A673 (cell line): ENCODE data around the gene PHF21B. TPM values are rescaled to one million over a fixed set of nuclear protein-coding genes. Genes with fewer than 3 reads are reported as not detected.

Source experiments
- BruUV-seq: library from RNA; stranded (reverse); fragments of 400-500 nt; replicated peaks from 2 replicates; lab custom pipeline; 2021; lab: Mats Ljungman, UMichigan
- CTCF ChIA-PET: fragments of 300-600 bp; sonication (Branson Sonifier 250); formaldehyde crosslinking; loops from one replicate; lab custom pipeline; 2022; ENCODE audit warnings: antibody characterized with exemption; lab: Charles Lee
- POLR2A ChIA-PET: fragments of 300-600 bp; sonication (Branson Sonifier 250); formaldehyde crosslinking; loops from one replicate; lab custom pipeline; 2022; ENCODE audit warnings: antibody characterized with exemption; ENCODE audit not compliant: low non-redundant PET; lab: Charles Lee
- DNase-seq: peaks from one replicate; pipeline ENCODE4 v3.0.0-alpha.2; 2015; ENCODE audit warnings: low spot score
- H3K27ac ChIP-seq: fragments of 200-600 bp; sonication (generic); 2 replicates; pipeline ENCODE4 v1.5.1; 2016; ENCODE audit warnings: mixed run types, low read depth, mild to moderate bottlenecking, mixed read lengths, antibody characterized with exemption, low read length; ENCODE audit not compliant: poor library complexity, severe bottlenecking
- H3K27me3 ChIP-seq: fragments of 200-600 bp; sonication (generic); replicated peaks from 2 replicates; pipeline ENCODE4 v1.6.1; 2017; ENCODE audit warnings: mixed run types, low read depth, mild to moderate bottlenecking, mixed read lengths, antibody characterized with exemption, low read length; ENCODE audit not compliant: insufficient read depth, poor library complexity
- H3K36me3 ChIP-seq: fragments of 200-600 bp; sonication (generic); 2 replicates; pipeline ENCODE4 v1.6.1; 2016; ENCODE audit warnings: mixed run types, mild to moderate bottlenecking, mixed read lengths, antibody characterized with exemption, low read length; ENCODE audit not compliant: insufficient read depth, poor library complexity, severe bottlenecking
- H3K4me1 ChIP-seq: fragments of 200-600 bp; sonication (generic); 2 replicates; pipeline ENCODE4 v1.6.1; 2017; ENCODE audit warnings: mixed run types, mild to moderate bottlenecking, mixed read lengths, antibody characterized with exemption, low read length; ENCODE audit not compliant: insufficient read depth, poor library complexity, severe bottlenecking
- H3K4me3 ChIP-seq: fragments of 200-600 bp; sonication (generic); 2 replicates; pipeline ENCODE4 v1.5.1; 2016; ENCODE audit warnings: low read depth, mixed run types, mild to moderate bottlenecking, mixed read lengths, low read length; ENCODE audit not compliant: poor library complexity, severe bottlenecking
- H3K9me3 ChIP-seq: fragments of 200-600 bp; sonication (generic); 2 replicates; pipeline ENCODE4 v1.6.1; 2016; ENCODE audit warnings: mixed run types, low read depth, mild to moderate bottlenecking, mixed read lengths, antibody characterized with exemption, low read length; ENCODE audit not compliant: poor library complexity, severe bottlenecking
- EZH2 ChIP-seq: fragments of 200-600 bp; sonication (generic); IDR thresholded peaks from 2 replicates; pipeline ENCODE4 v1.6.1; 2017; ENCODE audit warnings: borderline replicate concordance, low read depth, mild to moderate bottlenecking, mixed read lengths, antibody characterized with exemption, low read length; ENCODE audit not compliant: poor library complexity, severe bottlenecking
- intact Hi-C: fragments of 100-400 bp; cut with micrococcal nuclease; formaldehyde crosslinking; loops from one replicate; pipeline ENCODE4 v1.10.0; 2022; ENCODE audit not compliant: unreplicated experiment
- total RNA-seq: library from RNA; stranded (reverse); gene quantifications from 2 replicates; pipeline ENCODE4 v1.2.3, GENCODE V29; 2021
- TF ChIP-seq, protein P1 (sequence below): fragments of 300-800, 200-600 bp; sonication (generic); conservative IDR thresholded peaks from 2 replicates; pipeline ENCODE4 v1.5.1; 2017; ENCODE audit warnings: low read depth, mild to moderate bottlenecking, antibody characterized with exemption, low read length, moderate library complexity, mixed read lengths

The PHF21B gene
- total RNA-seq, 1 experiment from 2014 or later = 13.2 TPM

DNA sequence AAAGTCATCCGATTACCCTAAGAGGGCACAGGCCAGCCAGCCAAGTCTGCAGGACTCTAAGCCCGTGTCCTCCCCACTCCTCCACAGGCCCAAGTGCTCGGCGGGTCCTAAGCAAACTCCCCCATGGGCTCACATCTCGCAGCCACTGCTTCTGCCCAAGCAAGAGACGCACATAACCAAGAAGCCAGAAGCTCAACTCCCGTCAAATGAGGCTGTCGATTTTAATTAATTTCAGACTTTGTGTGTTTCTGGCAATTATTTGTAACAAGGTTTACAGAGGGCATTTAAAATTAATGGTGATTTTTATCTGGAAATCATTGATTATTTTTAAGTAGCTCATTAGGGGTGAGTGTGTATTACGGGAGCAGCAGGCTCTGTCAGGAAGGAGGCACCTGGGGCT, 27.4 kb downstream of the PHF21B start:
- TF ChIP-seq, protein P1, sequence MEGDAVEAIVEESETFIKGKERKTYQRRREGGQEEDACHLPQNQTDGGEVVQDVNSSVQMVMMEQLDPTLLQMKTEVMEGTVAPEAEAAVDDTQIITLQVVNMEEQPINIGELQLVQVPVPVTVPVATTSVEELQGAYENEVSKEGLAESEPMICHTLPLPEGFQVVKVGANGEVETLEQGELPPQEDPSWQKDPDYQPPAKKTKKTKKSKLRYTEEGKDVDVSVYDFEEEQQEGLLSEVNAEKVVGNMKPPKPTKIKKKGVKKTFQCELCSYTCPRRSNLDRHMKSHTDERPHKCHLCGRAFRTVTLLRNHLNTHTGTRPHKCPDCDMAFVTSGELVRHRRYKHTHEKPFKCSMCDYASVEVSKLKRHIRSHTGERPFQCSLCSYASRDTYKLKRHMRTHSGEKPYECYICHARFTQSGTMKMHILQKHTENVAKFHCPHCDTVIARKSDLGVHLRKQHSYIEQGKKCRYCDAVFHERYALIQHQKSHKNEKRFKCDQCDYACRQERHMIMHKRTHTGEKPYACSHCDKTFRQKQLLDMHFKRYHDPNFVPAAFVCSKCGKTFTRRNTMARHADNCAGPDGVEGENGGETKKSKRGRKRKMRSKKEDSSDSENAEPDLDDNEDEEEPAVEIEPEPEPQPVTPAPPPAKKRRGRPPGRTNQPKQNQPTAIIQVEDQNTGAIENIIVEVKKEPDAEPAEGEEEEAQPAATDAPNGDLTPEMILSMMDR = no peak
- TF ChIP-seq EZH2 = no peak

DNA sequence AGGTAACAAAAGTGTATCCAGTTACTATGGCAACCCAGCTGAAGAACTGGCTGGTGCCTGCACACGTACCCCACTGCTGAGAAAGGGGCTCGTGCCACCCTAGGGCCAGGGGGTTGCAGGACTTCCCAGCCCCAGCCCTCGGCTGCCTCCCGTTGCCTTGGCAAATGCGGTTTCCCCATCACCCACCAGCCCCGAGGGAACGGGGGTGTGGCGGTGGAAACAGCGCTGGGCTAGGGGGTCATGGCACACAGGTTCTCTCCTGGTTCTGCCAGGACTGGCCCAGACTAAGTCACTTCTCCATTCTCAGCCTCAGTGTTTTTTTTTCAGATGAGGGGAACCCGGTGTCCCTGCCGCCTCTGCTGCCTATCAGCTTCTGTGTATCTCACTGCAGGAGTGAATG, 27.9 kb downstream of the PHF21B start:
- Histone ChIP-seq H3K27ac (no peak overlapping the region), H3K27me3 (no peaks in the 10 kb centered on the region), H3K4me3 (no peak overlapping the region), H3K36me3 (no peaks in the 10 kb centered on the region), H3K9me3 (no peaks in the 10 kb centered on the region), H3K4me1 (no peaks in the 10 kb centered on the region)
- POLR2A ChIA-PET = no interaction called here
- intact Hi-C loops = no loop called here
- BruUV-seq = no TSS peak
- CTCF ChIA-PET = no interaction called here
- DNase-seq = no peak
- TF ChIP-seq EZH2 = no peak
- TF ChIP-seq, protein P1 = no peak

More for the DNA sequence above, 27.4 kb downstream of the PHF21B start:
- no peak for DNase-seq
- Histone ChIP-seq H3K4me3 (no peak overlapping the region), H3K36me3 (no peaks in the 10 kb centered on the region), H3K4me1 (no peaks in the 10 kb centered on the region), H3K27ac (no peak overlapping the region), H3K27me3 (no peaks in the 10 kb centered on the region), H3K9me3 (no peaks in the 10 kb centered on the region)
- ChIA-PET CTCF (no interaction called here), POLR2A (no interaction called here)
- no TSS peak for BruUV-seq
- intact Hi-C loops = no loop called here

DNA sequence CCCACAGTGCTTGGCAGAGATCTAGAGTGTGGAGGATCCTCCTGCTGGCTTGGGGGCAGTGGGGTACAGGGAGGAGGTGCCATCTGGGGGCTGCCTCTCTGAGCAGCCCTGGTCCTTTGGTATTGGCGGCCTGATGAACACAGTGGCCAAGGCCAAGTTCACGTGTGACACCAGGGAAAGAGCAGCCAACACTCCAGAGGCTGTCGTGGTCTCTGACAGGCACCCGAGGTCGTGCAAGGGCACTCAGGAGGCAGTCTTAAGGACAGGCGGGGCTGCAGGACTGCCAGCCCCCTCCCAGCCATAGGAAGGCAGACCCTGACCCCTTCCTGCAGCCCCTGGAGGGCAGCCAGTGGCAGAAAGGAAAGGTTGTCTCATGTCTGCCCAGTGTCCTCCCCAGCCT, 30.7 kb downstream of the PHF21B start:
- Histone ChIP-seq H3K4me3 (no peak overlapping the region), H3K4me1 (no peaks in the 10 kb centered on the region), H3K27me3 (no peaks in the 10 kb centered on the region), H3K27ac (no peak overlapping the region), H3K9me3 (no peaks in the 10 kb centered on the region), H3K36me3 (no peaks in the 10 kb centered on the region)
- intact Hi-C loops = no loop called here
- no peak for TF ChIP-seq EZH2
- TF ChIP-seq, protein P1 = no peak
- ChIA-PET POLR2A (no interaction called here), CTCF (no interaction called here)
- BruUV-seq = no TSS peak
- DNase-seq = no peak
